ENCODE results near the gene DPEP2NB. TPM values are rescaled to one million over a fixed set of nuclear protein-coding genes. Genes with fewer than 3 reads are reported as not detected.
"Not testable (repeated sequence)": the region's sequence is repeated elsewhere in the genome, so short reads cannot be mapped to it uniquely, and the experiment has no call there.

DPEP2NB gene
- total RNA-seq, 2 experiments from 2014 or later: not detected

- CTCF ChIA-PET: interaction anchor here (0.5 to 3.9 kb wide), 4 partner anchors 155 to 406 kb away, joined by 3 to 27 read pairs (median 16); partner anchors contain the start of gene NRN1L
- POLR2A ChIA-PET: no interaction called here
- intact Hi-C loops (cut with micrococcal nuclease): no loop called here
- no peaks in the 10 kb centered on the region for H3K27me3 Mint-ChIP-seq
- no peak for DNase-seq
- no peak overlapping the region for H3K4me3 Mint-ChIP-seq
- H3K36me3 Mint-ChIP-seq: peaks cover 15% of the 10 kb centered on the region
- no peak overlapping the region for H3K27ac Mint-ChIP-seq
- H3K4me1 Mint-ChIP-seq (ENCODE audit: low read depth): peaks cover 6% of the 10 kb centered on the region
- H3K9me3 Mint-ChIP-seq: no peaks in the 10 kb centered on the region
Measured at GRCh38 chr16:68037841-68038597, 22.3 kb upstream of the DPEP2NB start.

- no peaks in the 10 kb centered on the region for H3K27me3 Mint-ChIP-seq
- CTCF ChIA-PET: interaction anchor here (0.6 to 1.8 kb wide), 2 partner anchors 32 to 219 kb away, joined by 4 to 10 read pairs; no protein-coding TSS in a partner anchor
- intact Hi-C loops (cut with micrococcal nuclease): no loop called here
Measured at GRCh38 chr16:68035227-68035626, 19.5 kb upstream of the DPEP2NB start.

GRCh38 chr16:68033101-68033500 is 17.4 kb upstream of the DPEP2NB start:
- ChIA-PET CTCF (no interaction called here), POLR2A (no interaction called here)

More at GRCh38 chr16:68035227-68035626, 19.5 kb upstream of the DPEP2NB start:
- no peak for DNase-seq
- Mint-ChIP-seq H3K9me3 (no peaks in the 10 kb centered on the region), H3K36me3 (peaks cover 14% of the 10 kb centered on the region), H3K4me3 (no peak overlapping the region), H3K27ac (no peak overlapping the region), H3K4me1 (ENCODE audit: low read depth) (peaks cover 6% of the 10 kb centered on the region)
- POLR2A ChIA-PET: no interaction called here

GRCh38 chr16:68031951-68032350 is 16.2 kb upstream of the DPEP2NB start:
- H3K4me1 Mint-ChIP-seq (ENCODE audit: low read depth): peaks cover 4% of the 10 kb centered on the region
- peaks cover 17% of the 10 kb centered on the region for H3K36me3 Mint-ChIP-seq
- H3K27ac Mint-ChIP-seq: peak overlapping the region; percentile 2
- ChIA-PET POLR2A (no interaction called here), CTCF (no interaction called here)
- H3K4me3 Mint-ChIP-seq: no peak overlapping the region
- no peaks in the 10 kb centered on the region for H3K9me3 Mint-ChIP-seq
- DNase-seq: no peak
- no peaks in the 10 kb centered on the region for H3K27me3 Mint-ChIP-seq
- intact Hi-C loops (cut with micrococcal nuclease): no loop called here

More at GRCh38 chr16:68033101-68033500, 17.4 kb upstream of the DPEP2NB start:
- H3K27me3 Mint-ChIP-seq: no peaks in the 10 kb centered on the region
- peaks cover 12% of the 10 kb centered on the region for H3K36me3 Mint-ChIP-seq
- H3K4me3 Mint-ChIP-seq: no peak overlapping the region
- H3K27ac Mint-ChIP-seq: no peak overlapping the region
- H3K4me1 Mint-ChIP-seq (ENCODE audit: low read depth): peaks cover 4% of the 10 kb centered on the region
- DNase-seq: no peak
- H3K9me3 Mint-ChIP-seq: no peaks in the 10 kb centered on the region
- intact Hi-C loops (cut with micrococcal nuclease): no loop called here

- H3K9me3 Mint-ChIP-seq; intact Hi-C loops (cut with micrococcal nuclease); DNase-seq; H3K27me3 Mint-ChIP-seq; H3K27ac Mint-ChIP-seq; H3K4me3 Mint-ChIP-seq; H3K4me1 Mint-ChIP-seq (ENCODE audit: low read depth); POLR2A ChIA-PET: not testable (repeated sequence)
- H3K36me3 Mint-ChIP-seq: peaks cover 24% of the 10 kb centered on the region
- CTCF ChIA-PET: interaction anchor here (3.4 kb wide), 1 partner anchor 11 kb away, joined by 19 read pairs; no protein-coding TSS in a partner anchor
Measured at GRCh38 chr16:68030108-68030507, 14.4 kb upstream of the DPEP2NB start.

GRCh38 chr16:68028996-68029395 is 13.3 kb upstream of the DPEP2NB start:
- Mint-ChIP-seq H3K27me3 (no peaks in the 10 kb centered on the region), H3K36me3 (peaks cover 26% of the 10 kb centered on the region), H3K4me3 (no peak overlapping the region), H3K9me3 (no peaks in the 10 kb centered on the region), H3K4me1 (ENCODE audit: low read depth) (peaks cover 9% of the 10 kb centered on the region), H3K27ac (no peak overlapping the region)
- DNase-seq: no peak
- POLR2A ChIA-PET: no interaction called here
- CTCF ChIA-PET: interaction anchor here (0.7 to 3.4 kb wide), 2 partner anchors 12 to 222 kb away, joined by 3 to 19 read pairs; partner anchors contain the start of gene TSNAXIP1
- intact Hi-C loops (cut with micrococcal nuclease): no loop called here

GRCh38 chr16:68022728-68023537 is 7.2 kb upstream of the DPEP2NB start, which contains the start of the genes DDX28 and DUS2:
TSS of gene DDX28 (minus strand) at chr16:68023232. CDS start at chr16:68023202, 30 bp downstream.
TSS of gene DUS2 (plus strand) at chr16:68023284. CDS start at chr16:68038024, 14,740 bp downstream.
- Mint-ChIP-seq H3K4me1 (ENCODE audit: low read depth) (peaks cover 26% of the 10 kb centered on the region), H3K27ac (peak within 1 kb of the TSS; percentile 94), H3K4me3 (peak within 1 kb of the TSS; percentile 95), H3K27me3 (no peaks in the 10 kb centered on the region), H3K9me3 (no peaks in the 10 kb centered on the region), H3K36me3 (peaks cover 23% of the 10 kb centered on the region)
- intact Hi-C loops (cut with micrococcal nuclease): loop anchor here (2.0 kb wide), 3 partner anchors 30 to 130 kb away; partner anchors contain the start of genes PSKH1 and PSMB10
- DNase-seq: peak; percentile 97
- ChIA-PET CTCF (interaction anchor here (0.8 to 4.4 kb wide), 10 partner anchors 15 to 306 kb away, joined by 3 to 27 read pairs (median 5); no protein-coding TSS in a partner anchor), POLR2A (interaction anchor here (0.7 to 3.3 kb wide), 6 partner anchors 17 to 189 kb away, joined by 3 to 19 read pairs (median 7); partner anchors contain the start of genes DPEP2, NFATC3 and PSMB10)

- DNase-seq: no peak
- intact Hi-C loops (cut with micrococcal nuclease): loop anchor here (2.0 kb wide), 3 partner anchors 30 to 130 kb away; partner anchors contain the start of genes PSKH1 and PSMB10
- Mint-ChIP-seq H3K27ac (peak overlapping the region; percentile 94), H3K4me1 (ENCODE audit: low read depth) (peaks cover 26% of the 10 kb centered on the region), H3K27me3 (no peaks in the 10 kb centered on the region), H3K36me3 (peaks cover 17% of the 10 kb centered on the region), H3K9me3 (no peaks in the 10 kb centered on the region), H3K4me3 (peak overlapping the region; percentile 95)
- POLR2A ChIA-PET: interaction anchor here (0.7 to 3.3 kb wide), 6 partner anchors 16 to 189 kb away, joined by 3 to 19 read pairs (median 7); partner anchors contain the start of genes DPEP2 and PSMB10
- CTCF ChIA-PET: interaction anchor here (1.0 to 4.4 kb wide), 6 partner anchors 14 to 359 kb away, joined by 3 to 27 read pairs (median 7); no protein-coding TSS in a partner anchor
Measured at GRCh38 chr16:68022278-68022727, 6.6 kb upstream of the DPEP2NB start.

- Mint-ChIP-seq H3K4me3 (peak overlapping the region; percentile 95), H3K27me3 (no peaks in the 10 kb centered on the region), H3K4me1 (ENCODE audit: low read depth) (peaks cover 26% of the 10 kb centered on the region), H3K36me3 (peaks cover 13% of the 10 kb centered on the region), H3K9me3 (no peaks in the 10 kb centered on the region), H3K27ac (peak overlapping the region; percentile 5)
- ChIA-PET POLR2A (interaction anchor here (2.5 to 3.3 kb wide), 3 partner anchors 15 to 85 kb away, joined by 10 to 19 read pairs (median 17); partner anchors contain the start of genes DPEP2 and PSMB10), CTCF (interaction anchor here (1.0 to 2.6 kb wide), 5 partner anchors 13 to 358 kb away, joined by 3 to 9 read pairs (median 6); no protein-coding TSS in a partner anchor)
- DNase-seq: no peak
- intact Hi-C loops (cut with micrococcal nuclease): no loop called here
Measured at GRCh38 chr16:68021490-68021889, 5.8 kb upstream of the DPEP2NB start.

GRCh38 chr16:68019167-68019680 is 3.5 kb upstream of the DPEP2NB start:
- Mint-ChIP-seq H3K36me3 (peaks cover 4% of the 10 kb centered on the region), H3K9me3 (no peaks in the 10 kb centered on the region), H3K4me3 (no peak overlapping the region), H3K4me1 (ENCODE audit: low read depth) (peaks cover 23% of the 10 kb centered on the region), H3K27me3 (no peaks in the 10 kb centered on the region), H3K27ac (no peak overlapping the region)
- intact Hi-C loops (cut with micrococcal nuclease): no loop called here
- ChIA-PET POLR2A (no interaction called here), CTCF (interaction anchor here (0.6 to 1.4 kb wide), 2 partner anchors 22 to 27 kb away, joined by 3 read pairs; no protein-coding TSS in a partner anchor)
- no peak for DNase-seq

GRCh38 chr16:68013440-68013839 is 2.3 kb downstream of the DPEP2NB start:
- Mint-ChIP-seq H3K9me3 (no peaks in the 10 kb centered on the region), H3K27me3 (no peaks in the 10 kb centered on the region), H3K4me3 (no peak overlapping the region), H3K27ac (no peak overlapping the region), H3K36me3 (no peaks in the 10 kb centered on the region), H3K4me1 (ENCODE audit: low read depth) (no peaks in the 10 kb centered on the region)
- ChIA-PET POLR2A (no interaction called here), CTCF (interaction anchor here (1.7 kb wide), 1 partner anchor 20 kb away, joined by 6 read pairs; no protein-coding TSS in a partner anchor)
- intact Hi-C loops (cut with micrococcal nuclease): no loop called here
- DNase-seq: peak; percentile 25
